Measurements from ENCODE around the gene ELAPOR2. TPM values are rescaled to one million over a fixed set of nuclear protein-coding genes. Genes with fewer than 3 reads are reported as not detected.

The ELAPOR2 gene
- total RNA-seq (10 to 100 TPM in 2 of 6 donors, 1 to 10 TPM in 4; 2.6 to 10.3 (median 4.0) TPM), polyA plus RNA-seq (1 to 10 TPM; 1.6 to 3.2 TPM)

- Histone ChIP-seq H3K36me3 (no peaks in the 10 kb centered on the region), H3K9me3 (no peaks in the 10 kb centered on the region), H3K4me3 (peak within 1 kb of the TSS; percentile 49 to 64 (median 60)), H3K27ac (peak within 1 kb of the TSS in 2 of 4 donors; percentile 28 to 30), H3K4me1 (peaks cover 0 to 4% (median 0%) of the 10 kb centered on the region in 3 donors), H3K27me3 (no peaks in the 10 kb centered on the region)
- ATAC-seq (peak; percentile 96 to 99 (median 98)), FAIRE-seq (no peak), DNase-seq (peak; percentile 71 to 90 (median 76))
- intact Hi-C loops (cut with DNase I): no loop called here
- peak in 2 of 4 donors; percentile 8 to 26 for TF ChIP-seq CTCF (IDR thresholded peaks at IDR 0.05)
- WGBS, 2 donors: 1 to 2% methylated on average over 40 to 70 of the region's 70 CpGs
Measured at GRCh38 chr7:87059525-87060287, at the start of gene ELAPOR2. Gene ELAPOR2, minus strand, starts transcription at chr7:87059654. Its CDS starts 141 bp downstream, at chr7:87059513.

- Histone ChIP-seq H3K27me3 (no peaks in the 10 kb centered on the region), H3K4me3 (no peak overlapping the region), H3K4me1 (no peaks in the 10 kb centered on the region), H3K9me3 (no peaks in the 10 kb centered on the region), H3K36me3 (no peaks in the 10 kb centered on the region), H3K27ac (no peak overlapping the region)
- FAIRE-seq: no peak
- TF ChIP-seq CTCF (IDR thresholded peaks at IDR 0.05): no peak
- intact Hi-C loops (cut with DNase I): no loop called here
- no peak for DNase-seq
- no peak for ATAC-seq
- WGBS, 2 donors: 66 to 70% methylated on average over 6 of the region's 6 CpGs
Measured at GRCh38 chr7:87107949-87108776, 48.7 kb upstream of the ELAPOR2 start.

- 50 to 55% methylated on average over 4 of the region's 4 CpGs for WGBS, 2 donors
- Histone ChIP-seq H3K4me1 (no peaks in the 10 kb centered on the region), H3K36me3 (no peaks in the 10 kb centered on the region), H3K9me3 (no peaks in the 10 kb centered on the region), H3K27ac (no peak overlapping the region), H3K4me3 (no peak overlapping the region), H3K27me3 (no peaks in the 10 kb centered on the region)
- no peak for ATAC-seq
- no peak for DNase-seq
- FAIRE-seq: no peak
- no peak for TF ChIP-seq CTCF (IDR thresholded peaks at IDR 0.05)
- intact Hi-C loops (cut with DNase I): no loop called here
Measured at GRCh38 chr7:87106974-87107612, 47.6 kb upstream of the ELAPOR2 start.

GRCh38 chr7:87105401-87105800, 45.9 kb upstream of the ELAPOR2 start:
- DNase-seq (no peak), FAIRE-seq (no peak), ATAC-seq (no peak)
- 40 to 52% methylated on average over 1 of the region's 1 CpG for WGBS, 2 donors
- Histone ChIP-seq H3K9me3 (no peaks in the 10 kb centered on the region), H3K27ac (no peak overlapping the region), H3K36me3 (no peaks in the 10 kb centered on the region), H3K4me1 (no peaks in the 10 kb centered on the region), H3K27me3 (no peaks in the 10 kb centered on the region), H3K4me3 (no peak overlapping the region)
- intact Hi-C loops (cut with DNase I): no loop called here
- no peak for TF ChIP-seq CTCF (IDR thresholded peaks at IDR 0.05)
